ENCODE data around the gene ARHGEF9. TPM values are rescaled to one million over a fixed set of nuclear protein-coding genes. Genes with fewer than 3 reads are reported as not detected.
"Not testable (repeated sequence)": the region's sequence is repeated elsewhere in the genome, so short reads cannot be mapped to it uniquely, and the experiment has no call there.

The ARHGEF9 gene
- total RNA-seq, 1 experiment from 2014 or later, result 7.5 TPM

- DNase-seq (ENCODE audit: low read depth, low spot score), result no peak
- in situ Hi-C loops (cut with HindIII; ENCODE audit: low pct_unique_long_range_greater_than_20kb, low sequenced_read_pairs), result no loop called here
These were observed 82.5 kb downstream of the ARHGEF9 start for GRCh38 chrX:63702556-63702955.

GRCh38 chrX:63686878-63687714, 97.9 kb downstream of the ARHGEF9 start:
- DNase-seq (ENCODE audit: low read depth, low spot score), result peak; percentile 65
- in situ Hi-C loops (cut with HindIII; ENCODE audit: low pct_unique_long_range_greater_than_20kb, low sequenced_read_pairs), result no loop called here

DNA sequence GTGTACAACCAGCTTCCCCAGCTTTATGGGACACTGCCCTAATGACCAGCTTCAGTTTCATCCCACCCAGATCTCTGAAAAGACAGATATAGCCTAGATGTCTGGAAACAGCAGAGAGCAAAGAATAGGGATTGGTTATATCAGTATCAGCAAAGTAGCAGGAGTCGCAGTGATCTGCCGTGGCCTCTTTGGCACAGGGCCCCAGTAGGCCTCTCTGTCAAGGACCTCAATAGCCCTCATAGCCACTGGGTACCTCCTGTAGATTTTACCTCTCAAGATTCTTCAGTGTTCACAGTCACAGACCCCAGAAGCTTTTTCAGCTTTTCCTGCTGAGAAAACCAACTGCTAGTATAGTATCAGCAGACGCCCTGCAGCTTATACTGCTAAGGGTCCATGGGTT, 104.6 kb downstream of the ARHGEF9 start:
- in situ Hi-C loops (cut with HindIII; ENCODE audit: low pct_unique_long_range_greater_than_20kb, low sequenced_read_pairs), result no loop called here

DNA sequence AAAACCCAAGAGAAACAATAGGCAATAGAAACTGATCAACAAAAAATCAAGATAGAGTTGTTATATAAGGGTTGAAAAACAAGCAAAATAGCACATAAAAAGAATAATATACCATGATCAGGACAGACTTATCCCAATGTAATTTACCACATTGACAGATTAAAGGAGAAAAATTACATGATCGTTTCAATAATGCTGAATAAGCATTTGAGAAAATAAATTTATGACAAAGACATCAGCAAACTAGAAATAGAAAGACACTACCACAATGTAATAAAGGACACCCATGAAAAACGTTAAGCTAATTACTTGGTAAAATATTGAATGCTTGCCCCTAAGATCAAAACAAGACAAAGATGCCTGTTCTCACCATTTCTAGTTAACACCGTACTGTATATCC, 105.6 kb downstream of the ARHGEF9 start:
- in situ Hi-C loops (cut with HindIII; ENCODE audit: low pct_unique_long_range_greater_than_20kb, low sequenced_read_pairs), result no loop called here
- DNase-seq (ENCODE audit: low read depth, low spot score), result no peak

More for the DNA sequence above, 104.6 kb downstream of the ARHGEF9 start:
- no peak for DNase-seq (ENCODE audit: low read depth, low spot score)

DNA sequence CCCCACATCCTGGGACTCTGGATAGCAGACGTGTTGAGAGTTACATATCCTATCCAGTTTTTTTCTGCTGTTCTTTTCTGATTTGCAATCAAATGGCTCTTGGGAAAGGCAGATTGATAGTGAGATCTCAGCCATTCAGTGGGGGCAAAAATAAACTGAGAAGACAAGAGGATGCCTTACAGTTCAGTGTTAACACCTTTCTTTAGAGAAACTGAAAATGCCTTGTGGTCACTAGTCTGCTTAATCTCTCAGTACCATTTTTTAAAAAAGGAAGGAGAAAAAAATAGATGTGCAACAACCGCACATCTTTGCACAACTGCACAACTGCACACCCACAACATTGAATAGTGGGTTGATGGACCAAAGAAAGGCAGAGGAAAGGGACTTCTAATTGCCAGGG, 109.3 kb downstream of the ARHGEF9 start:
- DNase-seq (ENCODE audit: low read depth, low spot score), result no peak

DNA sequence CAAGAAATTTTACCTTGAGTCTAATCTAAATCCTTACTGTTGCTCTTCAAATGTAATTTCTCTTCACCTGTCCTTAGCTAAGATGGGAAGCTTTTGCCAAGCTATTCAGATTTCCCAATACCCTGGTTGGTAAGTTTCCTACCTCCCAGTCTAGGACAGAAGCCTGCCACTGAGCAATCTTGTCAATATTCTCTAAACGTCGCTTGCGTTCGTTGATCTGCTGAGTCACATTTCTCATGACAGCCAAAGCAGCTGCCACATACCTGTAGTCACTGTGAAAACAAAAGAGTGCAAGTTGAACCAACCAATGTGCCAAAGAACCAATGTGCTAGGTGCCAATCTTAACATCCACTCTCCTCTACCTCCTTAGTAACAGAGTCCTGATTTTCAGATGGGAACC, 111.1 kb downstream of the ARHGEF9 start:
- no peak for DNase-seq (ENCODE audit: low read depth, low spot score)
- in situ Hi-C loops (cut with HindIII; ENCODE audit: low pct_unique_long_range_greater_than_20kb, low sequenced_read_pairs), result no loop called here

More for the DNA sequence above, 109.3 kb downstream of the ARHGEF9 start:
- in situ Hi-C loops (cut with HindIII; ENCODE audit: low pct_unique_long_range_greater_than_20kb, low sequenced_read_pairs), result no loop called here

DNA sequence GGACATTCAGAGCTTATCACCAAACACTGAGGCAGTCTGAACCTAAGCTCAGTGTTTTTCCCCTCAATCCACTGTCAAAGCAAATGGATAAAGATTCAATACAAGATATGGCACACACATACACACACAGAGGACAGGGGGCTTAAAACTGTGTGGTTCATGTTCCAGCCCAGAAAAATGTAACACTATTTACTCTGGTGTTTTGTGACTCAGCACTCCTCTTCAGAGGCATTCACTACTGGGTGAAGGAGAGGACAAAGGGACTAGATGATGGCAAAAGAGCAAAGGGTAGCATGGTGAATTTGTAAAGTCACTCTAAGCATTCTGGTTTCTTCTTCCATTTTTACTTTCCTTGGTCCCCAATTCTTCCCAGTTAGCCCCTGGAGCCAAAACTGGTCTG, 120.3 kb downstream of the ARHGEF9 start:
- in situ Hi-C loops (cut with HindIII; ENCODE audit: low pct_unique_long_range_greater_than_20kb, low sequenced_read_pairs), result no loop called here
- no peak for DNase-seq (ENCODE audit: low read depth, low spot score)

DNA sequence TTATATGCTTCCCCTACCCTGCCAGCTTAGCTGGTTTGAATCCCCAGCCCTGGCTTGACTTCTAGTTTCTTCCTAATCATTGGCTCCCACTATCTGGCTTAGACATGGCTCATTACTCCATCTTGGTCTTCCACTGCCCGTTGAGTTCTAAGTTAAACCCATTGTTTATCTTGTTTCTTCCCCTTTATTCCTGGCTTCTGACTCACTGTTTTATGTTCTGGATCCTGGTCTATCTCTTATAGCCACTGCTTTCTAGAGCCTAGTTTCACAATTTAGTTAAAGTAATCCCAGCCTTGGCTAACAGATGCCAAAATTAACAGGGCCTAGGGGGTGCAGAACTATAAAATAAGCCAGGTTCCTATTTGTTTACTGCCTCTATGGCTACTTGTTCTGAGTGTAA, 120.9 kb downstream of the ARHGEF9 start:
- DNase-seq (ENCODE audit: low read depth, low spot score), result no peak
- in situ Hi-C loops (cut with HindIII; ENCODE audit: low pct_unique_long_range_greater_than_20kb, low sequenced_read_pairs), result no loop called here

GRCh38 chrX:63661676-63662075, 123.3 kb downstream of the ARHGEF9 start:
- in situ Hi-C loops (cut with HindIII; ENCODE audit: low pct_unique_long_range_greater_than_20kb, low sequenced_read_pairs), result no loop called here
- DNase-seq (ENCODE audit: low read depth, low spot score), result no peak

DNA sequence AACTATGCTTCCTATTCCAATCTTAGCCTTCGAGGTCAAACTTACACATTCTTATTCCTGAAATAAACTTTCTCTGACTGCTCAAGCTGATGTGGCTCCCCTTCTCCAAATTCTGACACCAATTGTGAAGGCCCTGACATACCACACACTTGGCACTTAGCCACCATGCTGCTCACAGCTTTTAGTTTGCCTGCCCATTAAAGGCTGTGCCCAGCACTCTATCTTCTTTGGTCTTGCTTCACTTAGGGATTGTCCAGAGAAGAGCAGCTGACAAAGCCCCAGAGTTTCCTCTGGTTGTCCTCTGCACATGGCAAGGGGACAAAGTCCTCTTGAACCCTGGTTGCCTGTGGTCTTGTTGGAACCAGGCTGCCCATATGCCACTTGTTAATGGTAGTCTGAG, 126.1 kb downstream of the ARHGEF9 start:
- in situ Hi-C loops (cut with HindIII; ENCODE audit: low pct_unique_long_range_greater_than_20kb, low sequenced_read_pairs), result no loop called here
- no peak for DNase-seq (ENCODE audit: low read depth, low spot score)

DNA sequence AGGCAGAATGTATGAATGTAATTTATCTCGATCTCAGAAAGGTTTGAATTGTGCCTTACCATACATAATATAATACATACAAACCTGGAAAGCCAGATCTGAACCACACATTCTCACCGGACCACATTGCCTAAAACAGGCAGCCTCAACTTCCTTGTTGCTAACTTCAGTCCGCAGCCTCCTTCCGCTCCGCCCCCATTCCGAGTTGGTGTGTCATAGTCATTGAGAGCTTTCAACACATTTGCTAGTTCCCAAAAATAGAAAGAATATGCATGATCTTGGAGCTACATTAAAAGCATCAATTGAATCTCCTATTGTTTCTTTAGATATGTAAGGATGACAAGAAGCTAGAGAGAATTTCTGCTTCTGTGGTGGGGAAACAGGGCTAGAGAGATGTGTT, 127.2 kb downstream of the ARHGEF9 start:
- DNase-seq (ENCODE audit: low read depth, low spot score), result no peak
- in situ Hi-C loops (cut with HindIII; ENCODE audit: low pct_unique_long_range_greater_than_20kb, low sequenced_read_pairs), result no loop called here

DNA sequence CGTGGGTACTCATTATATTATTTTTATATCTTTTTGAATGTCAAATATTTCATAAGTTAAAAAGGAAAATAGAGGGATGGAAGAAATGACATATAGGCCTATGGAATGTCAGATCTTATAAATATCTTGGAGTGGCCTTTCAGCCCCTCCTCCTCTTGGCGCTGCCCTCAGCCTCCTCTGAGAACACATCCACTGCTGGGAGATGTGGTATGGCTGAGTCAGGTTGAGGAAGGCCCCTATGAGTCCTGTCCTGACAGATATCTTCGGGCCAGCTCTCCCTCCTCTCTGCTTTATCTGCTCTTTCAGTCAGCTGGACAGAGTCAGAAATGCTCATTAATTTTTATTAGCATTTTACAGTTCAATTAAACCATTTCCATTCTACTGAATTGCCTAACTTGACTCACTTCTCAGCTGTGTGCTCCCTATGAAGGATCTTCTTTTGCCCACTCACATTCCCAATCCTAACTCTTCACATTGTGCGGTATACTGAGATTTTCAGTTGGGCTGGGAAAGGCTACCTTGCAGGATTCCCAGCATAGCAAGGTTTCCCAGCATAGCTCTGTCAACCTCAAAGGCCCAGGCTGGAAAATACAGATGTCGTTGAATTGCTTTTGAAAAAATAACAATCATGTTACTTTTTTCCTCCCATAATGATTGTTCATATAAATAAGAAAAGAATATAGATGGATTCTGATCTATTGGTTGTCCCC, 128.0 kb downstream of the ARHGEF9 start:
- DNase-seq (ENCODE audit: low read depth, low spot score), result no peak
- in situ Hi-C loops (cut with HindIII; ENCODE audit: low pct_unique_long_range_greater_than_20kb, low sequenced_read_pairs), result no loop called here

DNA sequence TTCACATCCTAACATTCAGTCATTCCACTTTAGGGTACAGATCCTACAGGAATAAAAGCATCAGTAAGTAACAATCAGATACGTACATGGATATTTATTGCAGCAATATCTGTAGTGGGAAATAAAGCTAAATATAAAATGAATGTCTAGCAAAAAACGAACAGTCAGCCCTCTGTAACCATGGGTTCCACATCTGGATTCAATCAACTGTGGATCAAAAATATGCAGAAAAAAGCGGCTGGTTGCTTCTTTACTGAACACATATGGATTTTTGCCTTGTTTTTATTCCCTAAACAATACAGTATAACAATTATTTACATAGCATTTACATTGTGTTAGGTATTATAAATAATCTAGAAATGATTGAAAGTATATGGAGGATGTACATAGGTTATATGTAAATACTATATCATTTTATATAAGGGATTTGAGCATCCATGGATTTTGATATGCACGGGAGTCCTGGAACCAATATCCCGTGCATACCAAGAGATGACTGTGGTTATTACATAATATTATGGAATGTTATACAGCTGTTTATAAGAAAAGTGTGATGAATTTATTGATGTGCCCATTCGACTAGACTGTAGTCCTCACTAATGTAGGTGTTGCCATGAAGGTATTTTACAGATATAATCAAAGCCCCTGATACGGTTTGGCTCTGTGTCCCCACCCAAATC, 132.8 kb downstream of the ARHGEF9 start:
- DNase-seq (ENCODE audit: low read depth, low spot score), result no peak
- in situ Hi-C loops (cut with HindIII; ENCODE audit: low pct_unique_long_range_greater_than_20kb, low sequenced_read_pairs), result no loop called here

DNA sequence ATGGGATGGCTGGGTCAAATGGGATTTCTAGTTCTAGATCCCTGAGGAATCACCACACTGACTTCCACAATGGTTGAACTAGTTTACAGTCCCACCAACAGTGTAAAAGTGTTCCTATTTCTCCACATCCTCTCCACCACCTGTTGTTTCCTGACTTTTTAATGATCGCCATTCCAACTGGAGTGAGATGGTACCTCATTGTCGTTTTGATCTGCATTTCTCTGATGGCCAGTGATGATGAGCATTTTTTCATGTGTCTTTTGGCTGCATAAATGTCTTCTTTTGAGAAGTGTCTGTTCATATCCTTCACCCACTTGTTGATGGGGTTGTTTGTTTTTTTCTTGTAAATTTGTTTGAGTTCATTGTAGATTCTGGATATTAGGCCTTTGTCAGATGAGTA, 139.3 kb downstream of the ARHGEF9 start:
- DNase-seq (ENCODE audit: low read depth, low spot score); in situ Hi-C loops (cut with HindIII; ENCODE audit: low pct_unique_long_range_greater_than_20kb, low sequenced_read_pairs): not testable (repeated sequence)

- in situ Hi-C loops (cut with HindIII; ENCODE audit: low pct_unique_long_range_greater_than_20kb, low sequenced_read_pairs), result no loop called here
- DNase-seq (ENCODE audit: low read depth, low spot score), result no peak
These were observed 149.3 kb downstream of the ARHGEF9 start for GRCh38 chrX:63635750-63636149.

DNA sequence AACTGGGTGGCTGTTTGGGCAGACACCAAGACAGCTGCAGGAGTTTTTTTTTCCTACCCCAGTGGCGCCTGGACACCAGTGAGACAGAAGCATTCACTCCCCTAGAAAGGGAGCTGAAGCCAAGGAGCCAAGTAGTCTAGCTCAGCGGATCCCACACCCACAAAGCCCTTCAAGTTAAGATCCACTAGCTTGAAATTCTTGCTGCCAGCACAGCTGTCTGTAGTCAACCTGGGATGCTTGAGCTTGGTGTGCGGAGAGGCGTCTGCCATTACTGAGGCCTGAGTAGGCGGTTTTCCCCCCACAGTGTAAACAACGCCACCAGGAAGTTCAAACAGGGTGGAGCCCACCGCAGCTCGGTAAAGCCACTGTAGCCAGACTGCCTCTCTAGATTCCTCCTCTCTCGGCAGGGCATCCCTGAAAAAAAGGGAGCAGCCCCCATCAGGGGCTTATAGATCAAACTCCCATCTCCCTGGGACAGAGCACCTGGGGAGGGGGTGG, 171.4 kb downstream of the ARHGEF9 start:
- in situ Hi-C loops (cut with HindIII; ENCODE audit: low pct_unique_long_range_greater_than_20kb, low sequenced_read_pairs), result no loop called here
- no peak for DNase-seq (ENCODE audit: low read depth, low spot score)

GRCh38 chrX:63585936-63586335, 199.1 kb downstream of the ARHGEF9 start:
- in situ Hi-C loops (cut with HindIII; ENCODE audit: low pct_unique_long_range_greater_than_20kb, low sequenced_read_pairs), result no loop called here
- DNase-seq (ENCODE audit: low read depth, low spot score), result no peak
